Adrenal gland (tissue), 5 donors: Measurements from ENCODE around the gene MYT1.

Experiments used
- POLR2A ChIP-seq, 2 donors: fragments of 450-650 bp; IDR thresholded peaks; one replicate each; pipeline ENCODE4 v1.6.1; 2017; ENCODE audit warnings: antibody characterized with exemption in 2 of 2, mild to moderate bottlenecking in 2 of 2, moderate library complexity in 1 of 2
- TF ChIP-seq, protein P1 (sequence below), 6 experiments: fragments of 450-650 bp in 4 of 6; fragments of 200-600 bp in 2 of 6; sonication (generic) in 1 of 6; IDR thresholded peaks; 1 replicate in 5 of 6; 2 replicates in 1 of 6; pipeline versions ENCODE4 v1.5.1 to v1.8.0; 2016 to 2021; ENCODE audit warnings: antibody characterized with exemption in 6 of 6, mild to moderate bottlenecking in 2 of 6, moderate library complexity in 1 of 6
- donor health status: DM: no; HTN: no; CAD: no.

DNA sequence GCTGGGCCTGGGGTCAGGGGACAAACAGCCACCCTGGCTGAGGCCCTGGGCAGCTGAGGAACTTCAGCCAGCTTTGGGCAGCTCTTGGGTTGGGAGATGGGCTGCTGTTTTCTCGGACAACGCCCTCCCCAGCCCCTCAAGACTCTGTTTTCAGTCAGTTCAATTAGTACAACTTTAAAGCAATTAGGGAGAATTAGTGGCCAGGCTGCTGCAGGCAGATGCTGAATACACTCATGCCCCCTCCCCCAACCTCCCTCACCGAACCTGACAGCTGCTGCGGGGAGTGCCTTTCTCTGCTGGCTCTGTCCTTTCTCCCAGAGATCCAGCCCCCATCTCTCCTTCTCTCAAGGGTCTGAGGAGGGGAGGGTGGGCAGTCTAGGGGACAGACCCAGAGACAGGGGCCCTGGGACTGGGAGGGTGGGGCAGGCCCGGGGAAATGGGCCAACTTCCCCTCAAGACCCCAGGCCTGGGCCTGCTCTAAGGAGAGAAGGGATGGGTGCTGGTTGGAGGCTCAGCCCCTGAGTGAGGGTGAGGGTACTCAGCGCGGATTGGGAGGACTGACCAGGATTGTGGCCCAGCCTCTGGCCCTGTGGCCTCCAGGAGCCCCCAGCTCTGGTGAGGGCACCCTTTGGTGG lies 17.8 kb upstream of the MYT1 start:
- TF ChIP-seq, protein P1, sequence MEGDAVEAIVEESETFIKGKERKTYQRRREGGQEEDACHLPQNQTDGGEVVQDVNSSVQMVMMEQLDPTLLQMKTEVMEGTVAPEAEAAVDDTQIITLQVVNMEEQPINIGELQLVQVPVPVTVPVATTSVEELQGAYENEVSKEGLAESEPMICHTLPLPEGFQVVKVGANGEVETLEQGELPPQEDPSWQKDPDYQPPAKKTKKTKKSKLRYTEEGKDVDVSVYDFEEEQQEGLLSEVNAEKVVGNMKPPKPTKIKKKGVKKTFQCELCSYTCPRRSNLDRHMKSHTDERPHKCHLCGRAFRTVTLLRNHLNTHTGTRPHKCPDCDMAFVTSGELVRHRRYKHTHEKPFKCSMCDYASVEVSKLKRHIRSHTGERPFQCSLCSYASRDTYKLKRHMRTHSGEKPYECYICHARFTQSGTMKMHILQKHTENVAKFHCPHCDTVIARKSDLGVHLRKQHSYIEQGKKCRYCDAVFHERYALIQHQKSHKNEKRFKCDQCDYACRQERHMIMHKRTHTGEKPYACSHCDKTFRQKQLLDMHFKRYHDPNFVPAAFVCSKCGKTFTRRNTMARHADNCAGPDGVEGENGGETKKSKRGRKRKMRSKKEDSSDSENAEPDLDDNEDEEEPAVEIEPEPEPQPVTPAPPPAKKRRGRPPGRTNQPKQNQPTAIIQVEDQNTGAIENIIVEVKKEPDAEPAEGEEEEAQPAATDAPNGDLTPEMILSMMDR (IDR thresholded peaks at IDR 0.05), result no peak
- TF ChIP-seq POLR2A (IDR thresholded peaks at IDR 0.05), result no peak
